Right renal pelvis (tissue), 4 donors: ENCODE measurements around the gene GPX3. TPM values are rescaled to one million over a fixed set of nuclear protein-coding genes. Genes with fewer than 3 reads are reported as not detected.

ENCODE experiments used
- DNase-seq, 4 donors: peaks; one replicate each; pipeline ENCODE4 v3.0.0-alpha.2; 2013; ENCODE audit warnings: low read depth in 4 of 4, low spot score in 3 of 4, missing footprints in 1 of 4
- polyA plus RNA-seq, 4 donors: library from polyadenylated mRNA; unstranded; fragments of 120-200 nt; gene quantifications; one replicate each; pipeline ENCODE4 v1.2.1, GENCODE V29; 2013; ENCODE audit not compliant: insufficient read length in 4 of 4

The GPX3 gene
- polyA plus RNA-seq, 4 donors, result 1,069 to 1,625 (median 1,367) TPM

GRCh38 chr5:151008906-151009305, 11.5 kb upstream of the GPX3 start:
- DNase-seq, result no peak

DNA sequence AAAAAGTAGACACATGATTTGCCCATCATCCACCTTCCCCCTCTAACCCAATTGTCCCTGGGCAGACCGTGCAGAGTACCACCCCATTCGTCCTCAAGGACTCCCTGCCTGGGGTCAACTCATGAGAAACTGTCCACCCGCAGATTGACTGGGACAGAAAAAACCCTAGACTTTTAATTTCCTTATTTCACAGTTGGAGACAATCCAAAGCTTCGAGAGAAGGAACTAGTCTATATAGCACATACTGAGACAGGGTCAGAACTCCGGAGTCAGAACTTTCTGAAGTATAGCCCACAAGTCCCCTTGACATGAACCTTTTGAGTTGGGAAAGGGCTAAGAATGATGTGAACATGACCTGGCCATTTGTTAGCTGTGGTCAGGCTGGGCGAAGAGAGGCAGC, 7.5 kb upstream of the GPX3 start:
- no peak for DNase-seq

- DNase-seq, result peak in 1 of 4 donors; percentile 35
Observed at GRCh38 chr5:151014680-151015343, 5.6 kb upstream of the GPX3 start.

DNA sequence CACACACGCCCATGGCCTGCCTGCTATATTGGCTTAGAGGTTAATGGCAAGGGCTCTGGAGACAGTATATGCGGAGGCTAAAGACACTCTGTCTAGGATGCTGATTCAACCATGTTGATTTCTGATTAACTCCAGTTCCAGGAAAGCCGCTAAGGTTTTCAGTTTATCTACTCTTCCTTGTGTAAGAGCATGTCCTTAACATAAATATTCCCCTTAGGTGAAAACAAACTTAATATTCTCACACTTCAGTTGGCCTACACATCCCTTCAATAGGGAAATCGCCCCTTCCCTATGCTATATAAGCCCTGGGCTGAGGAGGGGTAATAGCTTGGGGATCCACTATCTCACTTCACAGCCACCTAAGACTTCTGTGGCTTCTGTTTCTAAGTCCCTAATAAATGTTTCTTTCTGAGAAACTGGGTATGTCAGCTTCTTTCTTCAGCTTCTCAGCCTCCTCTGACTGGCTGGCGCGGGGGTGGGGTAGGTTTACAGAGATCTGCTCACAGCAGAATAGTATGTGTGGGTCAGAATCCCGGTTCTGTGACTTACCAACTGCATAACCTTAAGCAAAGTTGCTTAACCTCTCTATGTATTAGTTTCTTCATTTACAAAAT, 4.3 kb upstream of the GPX3 start:
- no peak for DNase-seq

GRCh38 chr5:151016700-151017099, 3.7 kb upstream of the GPX3 start:
- DNase-seq, result no peak

- DNase-seq, result no peak
Observed at GRCh38 chr5:151017897-151018296, 2.5 kb upstream of the GPX3 start.

DNA sequence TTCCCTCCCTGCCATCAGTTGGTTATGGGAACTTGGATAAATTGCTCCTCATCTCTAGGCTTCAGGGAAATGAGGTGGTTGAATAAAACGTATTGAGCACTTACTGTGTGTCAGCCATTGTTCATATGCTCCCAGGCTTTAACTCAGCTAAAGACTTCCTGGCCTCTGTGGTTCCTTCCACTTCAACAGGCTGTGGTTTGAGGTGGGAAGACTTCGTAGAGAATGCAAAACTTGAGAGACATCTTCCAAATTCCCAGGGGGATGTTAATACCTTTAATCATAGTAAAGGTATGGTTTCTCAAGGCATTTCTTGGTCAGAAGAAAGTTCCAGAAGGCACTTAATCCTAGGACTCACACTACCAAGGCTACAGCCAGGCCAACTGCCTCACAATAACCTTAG, 1.5 kb upstream of the GPX3 start:
- DNase-seq, result no peak

DNA sequence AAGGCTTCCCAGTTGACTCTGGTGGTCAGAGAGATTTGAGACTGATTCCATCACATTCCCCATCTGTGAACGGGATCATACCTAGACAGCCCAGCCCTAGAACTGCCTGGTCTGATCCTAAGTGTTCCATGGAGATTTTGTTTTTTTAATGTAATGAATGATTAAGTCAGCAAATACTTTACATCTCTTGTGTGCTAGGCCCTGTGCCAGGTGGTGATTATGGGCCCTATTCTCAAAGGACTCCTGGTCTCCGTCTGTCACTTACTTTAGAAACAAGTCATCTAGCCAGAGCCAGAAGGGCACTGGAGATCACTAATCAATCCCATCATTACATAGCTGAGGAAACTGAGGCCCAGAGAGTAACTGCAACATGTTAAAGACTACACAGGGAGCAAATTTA, 1.1 kb upstream of the GPX3 start:
- no peak for DNase-seq

DNA sequence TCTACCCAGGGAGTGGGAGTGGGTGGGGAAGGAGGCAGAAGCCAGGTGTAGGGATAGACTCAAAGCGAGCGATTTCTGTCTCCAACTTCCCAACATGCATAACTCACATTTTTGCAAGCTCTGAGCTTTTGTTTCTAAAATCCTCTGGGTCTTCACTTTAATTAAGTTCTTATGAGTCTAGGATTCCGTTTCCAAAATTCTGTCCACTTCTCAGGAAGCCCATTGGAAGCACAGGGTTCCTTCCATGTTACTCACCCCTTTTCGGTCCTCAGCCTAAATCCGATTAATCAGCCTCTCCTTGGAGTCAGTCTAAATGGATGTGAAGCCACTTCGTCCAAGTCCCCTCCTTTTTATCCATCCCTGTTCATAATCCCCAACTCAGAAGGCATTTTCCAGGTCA, 1.4 kb downstream of the GPX3 start:
- no peak for DNase-seq

DNA sequence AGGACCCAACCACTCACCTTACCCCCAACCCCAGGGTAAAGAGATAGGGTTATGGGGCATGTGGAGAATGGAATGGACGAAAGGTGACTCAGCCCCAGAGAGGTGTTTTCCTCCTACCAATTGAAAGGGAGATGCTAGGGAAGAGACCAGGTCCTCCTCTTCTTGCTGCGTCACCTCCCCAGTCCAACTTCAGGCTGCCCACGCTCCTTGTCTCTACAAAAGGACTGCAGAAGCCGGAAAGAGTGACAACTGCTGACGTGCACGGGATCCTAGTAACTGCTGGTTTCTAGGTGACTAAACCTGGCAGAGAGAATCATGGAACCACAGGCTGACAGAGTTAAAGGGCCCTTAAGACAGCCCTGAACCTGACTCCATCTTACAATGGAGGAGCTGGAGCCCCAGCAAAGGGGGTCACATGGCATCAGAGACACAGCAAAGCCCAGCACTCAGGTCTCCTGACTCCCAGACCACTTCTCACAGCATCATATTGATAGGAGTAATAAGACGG, 2.2 kb downstream of the GPX3 start:
- no peak for DNase-seq

- no peak for DNase-seq
Observed at GRCh38 chr5:151023047-151023615, 2.7 kb downstream of the GPX3 start.

DNA sequence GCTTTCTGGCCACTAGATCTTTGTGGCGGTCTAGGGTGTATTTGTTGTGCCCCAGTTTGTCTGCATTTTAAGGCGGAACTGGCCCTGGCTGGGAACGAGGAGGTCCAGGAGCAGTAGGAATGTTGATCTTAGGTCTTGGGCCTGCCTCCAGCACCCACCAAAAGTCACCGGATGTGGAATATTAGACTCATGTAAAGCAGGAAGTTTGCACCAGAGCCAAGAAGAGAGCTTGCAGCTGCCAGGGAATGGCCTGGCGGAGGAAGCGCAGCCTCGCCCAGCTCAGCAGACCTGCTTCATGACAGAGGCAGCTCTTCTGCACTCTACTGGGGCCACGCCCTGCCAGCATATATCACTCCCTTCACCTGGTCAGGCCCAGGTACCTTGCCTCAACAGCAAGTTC, 3.3 kb downstream of the GPX3 start:
- no peak for DNase-seq

DNA sequence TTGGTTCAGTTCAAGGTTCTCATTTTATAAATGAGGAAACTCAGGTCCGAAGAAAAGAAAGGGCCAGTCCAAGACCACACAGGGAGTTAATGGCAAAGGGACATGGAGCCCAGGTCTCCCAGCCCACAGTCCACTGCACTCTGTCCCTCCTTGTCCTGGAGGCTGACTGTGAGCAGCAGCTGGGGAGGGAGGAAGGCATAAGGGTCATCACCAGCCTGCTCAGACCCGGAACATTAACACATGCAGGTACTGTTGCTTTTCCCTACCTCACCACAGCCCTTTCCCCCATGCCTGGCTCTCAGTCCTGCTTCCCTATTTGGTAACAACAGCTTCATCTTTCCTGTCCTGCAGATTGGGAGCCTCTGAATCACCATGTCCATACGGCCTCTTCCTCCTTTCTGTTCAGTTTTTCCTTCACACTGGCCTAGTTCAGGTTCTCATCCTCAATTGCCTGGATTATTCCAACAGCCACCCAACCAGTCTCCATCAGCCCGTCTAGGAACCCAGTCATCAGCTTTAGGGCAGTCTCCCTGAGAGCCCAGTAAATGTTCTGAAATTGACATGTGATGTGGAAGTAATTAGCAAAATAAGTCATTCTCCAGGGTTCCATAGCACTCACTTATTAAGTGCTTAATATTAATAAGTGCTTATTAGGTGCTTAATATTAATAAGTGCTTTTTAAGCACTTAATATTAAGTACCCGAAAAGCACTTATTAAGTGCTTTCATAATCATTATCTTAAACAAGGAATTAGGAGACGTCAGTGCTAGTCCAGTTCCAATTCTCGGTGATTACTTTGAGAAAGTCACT, 4.3 kb downstream of the GPX3 start:
- DNase-seq, result no peak

GRCh38 chr5:151025250-151025606, 4.8 kb downstream of the GPX3 start:
- DNase-seq, result no peak

DNA sequence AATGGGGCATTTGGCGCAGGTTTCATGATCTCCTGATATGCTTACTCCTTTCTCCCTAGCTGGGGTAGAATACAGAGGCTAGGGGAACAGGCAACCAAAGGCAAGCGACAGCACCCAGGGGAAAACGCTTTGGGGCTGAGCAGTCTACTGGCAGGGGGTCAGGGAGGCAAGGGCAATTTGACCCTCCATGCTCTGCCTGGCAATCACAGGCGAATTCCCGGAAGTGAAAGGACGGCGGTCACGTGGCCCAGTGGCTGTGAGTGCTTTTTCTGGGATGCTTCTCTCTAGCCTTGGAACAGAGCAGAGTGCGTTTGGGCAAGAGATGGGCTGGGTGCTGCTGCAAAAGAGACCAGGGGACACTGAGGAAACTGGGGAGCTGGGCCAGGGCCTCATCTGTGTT, 5.7 kb downstream of the GPX3 start:
- no peak for DNase-seq

DNA sequence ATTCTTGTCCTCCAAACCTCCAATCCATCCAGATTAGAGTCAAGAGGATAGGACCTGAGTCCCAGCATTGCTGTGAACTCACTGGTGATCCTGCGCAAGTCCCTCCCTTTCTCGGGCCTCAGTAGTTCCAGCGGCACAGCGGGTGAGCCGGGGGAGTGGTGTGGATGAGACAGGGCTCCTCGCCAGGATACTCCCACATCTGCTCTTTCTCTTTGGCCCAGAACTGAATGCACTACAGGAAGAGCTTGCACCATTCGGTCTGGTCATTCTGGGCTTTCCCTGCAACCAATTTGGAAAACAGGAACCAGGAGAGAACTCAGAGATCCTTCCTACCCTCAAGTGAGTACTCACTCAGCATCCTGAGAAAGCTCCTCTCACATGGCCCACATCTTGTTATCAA, 6.3 kb downstream of the GPX3 start:
- no peak for DNase-seq

DNA sequence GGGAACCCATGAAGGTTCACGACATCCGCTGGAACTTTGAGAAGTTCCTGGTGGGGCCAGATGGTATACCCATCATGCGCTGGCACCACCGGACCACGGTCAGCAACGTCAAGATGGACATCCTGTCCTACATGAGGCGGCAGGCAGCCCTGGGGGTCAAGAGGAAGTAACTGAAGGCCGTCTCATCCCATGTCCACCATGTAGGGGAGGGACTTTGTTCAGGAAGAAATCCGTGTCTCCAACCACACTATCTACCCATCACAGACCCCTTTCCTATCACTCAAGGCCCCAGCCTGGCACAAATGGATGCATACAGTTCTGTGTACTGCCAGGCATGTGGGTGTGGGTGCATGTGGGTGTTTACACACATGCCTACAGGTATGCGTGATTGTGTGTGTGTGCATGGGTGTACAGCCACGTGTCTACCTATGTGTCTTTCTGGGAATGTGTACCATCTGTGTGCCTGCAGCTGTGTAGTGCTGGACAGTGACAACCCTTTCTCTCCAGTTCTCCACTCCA, 7.6 kb downstream of the GPX3 start:
- no peak for DNase-seq

DNA sequence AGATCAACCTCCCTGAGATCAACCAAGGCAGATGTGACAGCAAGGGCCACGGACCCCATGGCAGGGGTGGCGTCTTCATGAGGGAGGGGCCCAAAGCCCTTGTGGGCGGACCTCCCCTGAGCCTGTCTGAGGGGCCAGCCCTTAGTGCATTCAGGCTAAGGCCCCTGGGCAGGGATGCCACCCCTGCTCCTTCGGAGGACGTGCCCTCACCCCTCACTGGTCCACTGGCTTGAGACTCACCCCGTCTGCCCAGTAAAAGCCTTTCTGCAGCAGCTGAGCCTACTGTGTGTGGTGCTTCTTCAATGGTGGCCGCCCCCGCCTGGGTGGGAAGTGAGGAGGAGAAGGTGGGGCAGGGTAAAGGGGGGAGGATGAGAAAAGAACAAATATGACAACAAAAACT, 8.3 kb downstream of the GPX3 start:
- no peak for DNase-seq

GRCh38 chr5:151029179-151030055, 9.0 kb downstream of the GPX3 start:
- no peak for DNase-seq

DNA sequence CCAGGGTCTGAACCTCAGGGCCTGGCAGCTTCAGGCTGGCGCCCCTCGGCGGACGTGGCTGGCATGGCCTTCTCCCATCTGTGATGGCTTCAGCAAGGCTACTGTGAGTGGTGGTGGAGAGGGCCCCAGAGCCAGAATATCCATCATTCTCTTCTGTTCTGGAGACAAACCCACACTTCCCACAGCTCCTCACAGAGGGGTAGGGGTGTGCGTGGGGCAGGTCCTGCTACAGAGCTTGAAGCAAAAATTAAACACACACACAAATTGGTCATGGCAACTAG, 9.6 kb downstream of the GPX3 start:
- DNase-seq, result no peak

- no peak for DNase-seq
Observed at GRCh38 chr5:151030379-151030778, 10.0 kb downstream of the GPX3 start.
